Keratinocyte (primary cell): ENCODE data around the gene ERC2. TPM values are rescaled to one million over a fixed set of nuclear protein-coding genes. Genes with fewer than 3 reads are reported as not detected.

ENCODE experiments used
- DNase-seq: peaks from one replicate; pipeline ENCODE4 v3.0.0-alpha.2; 2011; ENCODE audit warnings: low read depth, missing footprints, low spot score
- FAIRE-seq: peaks from 2 replicates; lab custom pipeline; 2011; peaks lifted over from hg19 to GRCh38; lab: Jason Lieb, UNC
- H2AFZ ChIP-seq: 2 replicates; pipeline ENCODE4 v1.6.0; 2012; ENCODE audit warnings: low read length, control low read depth, inconsistent platforms; ENCODE audit not compliant: control insufficient read depth
- H3K27ac ChIP-seq: 2 replicates; pipeline ENCODE4 v1.5.1; 2011; ENCODE audit warnings: low read length; ENCODE audit not compliant: control insufficient read depth, insufficient read depth
- H3K27me3 ChIP-seq: 3 replicates; pipeline ENCODE4 v1.6.0; 2011; ENCODE audit warnings: low read length; ENCODE audit not compliant: control insufficient read depth, insufficient read depth; ENCODE audit errors: extremely low read depth
- H3K36me3 ChIP-seq, 2 experiments: 2 replicates in 1 of 2; 3 replicates in 1 of 2; pipeline ENCODE4 v1.5.1; 2011; ENCODE audit warnings: low read length in 2 of 2, mild to moderate bottlenecking in 1 of 2; ENCODE audit not compliant: control insufficient read depth in 2 of 2, insufficient read depth in 2 of 2; ENCODE audit errors: extremely low read depth in 1 of 2
- H3K4me1 ChIP-seq: 3 replicates; pipeline ENCODE4 v1.5.1; 2011; ENCODE audit warnings: low read length; ENCODE audit not compliant: control insufficient read depth, insufficient read depth; ENCODE audit errors: extremely low read depth
- H3K4me2 ChIP-seq: 3 replicates; pipeline ENCODE4 v1.6.0; 2011; ENCODE audit warnings: low read depth, low read length; ENCODE audit not compliant: control insufficient read depth, insufficient read depth; ENCODE audit errors: extremely low read depth
- H3K4me3 ChIP-seq, 3 experiments: fragments of 200-600 bp in 1 of 3; sonication (generic) in 1 of 3; 2 replicates in 2 of 3; 3 replicates in 1 of 3; pipeline ENCODE4 v1.5.1; 2011 to 2016; ENCODE audit warnings: low read length in 3 of 3, mild to moderate bottlenecking in 3 of 3, control low read depth in 2 of 3, inconsistent platforms in 1 of 3, low read depth in 1 of 3, mixed read lengths in 1 of 3, mixed run types in 1 of 3, moderate library complexity in 1 of 3; ENCODE audit not compliant: control insufficient read depth in 2 of 3, insufficient read depth in 2 of 3; ENCODE audit errors: extremely low read depth in 1 of 3
- H3K79me2 ChIP-seq: 2 replicates; pipeline ENCODE4 v1.6.0; 2012; ENCODE audit warnings: low read length; ENCODE audit not compliant: control insufficient read depth, insufficient read depth
- H3K9ac ChIP-seq: 3 replicates; pipeline ENCODE4 v1.6.0; 2011; ENCODE audit warnings: low read length; ENCODE audit not compliant: control insufficient read depth, insufficient read depth; ENCODE audit errors: extremely low read depth
- H3K9me1 ChIP-seq: 3 replicates; pipeline ENCODE4 v1.6.0; 2011; ENCODE audit warnings: low read length; ENCODE audit not compliant: control insufficient read depth, insufficient read depth; ENCODE audit errors: extremely low read depth
- H3K9me3 ChIP-seq: 2 replicates; pipeline ENCODE4 v1.5.1; 2012; ENCODE audit warnings: low read depth, low read length; ENCODE audit not compliant: control insufficient read depth
- H4K20me1 ChIP-seq: 3 replicates; pipeline ENCODE4 v1.6.0; 2011; ENCODE audit warnings: low read length; ENCODE audit not compliant: control insufficient read depth, insufficient read depth; ENCODE audit errors: extremely low read depth
- CTCF ChIP-seq, 3 experiments: IDR thresholded peaks in 1 of 3; conservative IDR thresholded peaks in 1 of 3; optimal IDR thresholded peaks in 1 of 3; 2 replicates in 2 of 3; 3 replicates in 1 of 3; pipeline versions ENCODE3 to v1.5.1; 2011; ENCODE audit warnings: low read length in 3 of 3, mild to moderate bottlenecking in 3 of 3, moderate library complexity in 2 of 3, control low read depth in 1 of 3, inconsistent platforms in 1 of 3; ENCODE audit not compliant: insufficient read depth in 2 of 3; ENCODE audit errors: extremely low read depth in 1 of 3
- EZH2 ChIP-seq: IDR thresholded peaks from one replicate; pipeline ENCODE4 v1.6.1; 2012; ENCODE audit warnings: inconsistent platforms, mild to moderate bottlenecking, low read length, moderate library complexity
- dilution Hi-C: fragments of 300-500 bp; cut with MboI; formaldehyde crosslinking; loops from one replicate; pipeline ENCODE4 v1.7.0; 2020; ENCODE audit warnings: low sequenced_read_pairs; ENCODE audit not compliant: extremely low pct_ligation_motif_present
- polyA plus RNA-seq, 5 experiments: library from polyadenylated mRNA; depleted of rRNA in 3 of 5; stranded (reverse) in 3 of 5; stranded (forward) in 1 of 5; unstranded in 1 of 5; fragments of >200 nt; gene quantifications; 1 replicate in 1 of 5; 2 replicates in 3 of 5; 3 replicates in 1 of 5; pipeline versions ENCODE4 v1.2.1 to v1.2.3, GENCODE V29; 2011 to 2012; ENCODE audit warnings: missing spikeins in 2 of 5, low read depth in 1 of 5, low replicate concordance in 1 of 5

ERC2 gene
- polyA plus RNA-seq, 1 donor (not counting 4 experiments of a cell fraction or from before 2014, with no cell fraction given) = 0.08 TPM

GRCh38 chr3:56202997-56203396, 265.3 kb downstream of the ERC2 start:
- FAIRE-seq = no peak
- Histone ChIP-seq H2AFZ (no peak overlapping the region), H3K36me3 (no peaks in the 10 kb centered on the region), H3K4me3 (no peak overlapping the region), H3K27ac (no peak overlapping the region), H3K4me1 (no peaks in the 10 kb centered on the region), H3K9me3 (no peaks in the 10 kb centered on the region), H3K9ac (no peak overlapping the region), H3K9me1 (no peaks in the 10 kb centered on the region), H3K79me2 (no peaks in the 10 kb centered on the region), H3K4me2 (no peak overlapping the region), H3K27me3 (no peaks in the 10 kb centered on the region), H4K20me1 (no peaks in the 10 kb centered on the region)
- TF ChIP-seq EZH2 = no peak
- no peak for TF ChIP-seq CTCF (optimal IDR thresholded peaks at IDR 0.05 in 1 of 3, IDR thresholded peaks at IDR 0.05 in 1 of 3, conservative IDR thresholded peaks at IDR 0.05 in 1 of 3; ENCODE audit: extremely low read depth in 1 of 3, insufficient read depth in 2 of 3, low read length in 3 of 3)
- dilution Hi-C loops = no loop called here
- no peak for DNase-seq

DNA sequence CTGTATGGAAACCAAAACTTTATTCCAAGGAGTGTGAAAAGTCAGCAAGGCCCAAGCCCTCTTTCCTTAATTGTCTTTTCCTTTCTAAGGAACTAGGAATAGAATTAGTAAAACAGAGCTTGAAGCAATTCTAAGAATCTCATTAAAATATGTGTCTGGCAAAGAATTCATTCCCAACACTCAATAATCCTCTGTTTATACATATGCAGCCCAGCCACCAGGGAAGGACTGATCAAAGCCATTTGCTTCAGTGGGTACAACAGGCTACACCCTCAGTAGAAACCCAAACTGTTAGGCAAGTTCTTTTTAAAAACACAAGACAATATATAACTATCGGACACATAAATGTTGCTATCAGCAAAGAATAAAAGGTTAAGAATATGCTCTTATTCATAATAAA, 266.9 kb downstream of the ERC2 start:
- no peaks in the 10 kb centered on the region for H3K79me2 ChIP-seq
- TF ChIP-seq EZH2 (no peak), CTCF (optimal IDR thresholded peaks at IDR 0.05 in 1 of 3, IDR thresholded peaks at IDR 0.05 in 1 of 3, conservative IDR thresholded peaks at IDR 0.05 in 1 of 3; ENCODE audit: extremely low read depth in 1 of 3, insufficient read depth in 2 of 3, low read length in 3 of 3) (no peak)
- H3K36me3 ChIP-seq = no peaks in the 10 kb centered on the region
- no peak overlapping the region for H2AFZ ChIP-seq
- no peaks in the 10 kb centered on the region for H3K9me1 ChIP-seq
- no peak overlapping the region for H3K9ac ChIP-seq
- H4K20me1 ChIP-seq = no peaks in the 10 kb centered on the region
- no peak overlapping the region for H3K27ac ChIP-seq
- FAIRE-seq (no peak), DNase-seq (no peak)
- H3K4me2 ChIP-seq = no peak overlapping the region
- H3K9me3 ChIP-seq = no peaks in the 10 kb centered on the region
- H3K4me3 ChIP-seq = no peak overlapping the region
- no peaks in the 10 kb centered on the region for H3K4me1 ChIP-seq
- no peaks in the 10 kb centered on the region for H3K27me3 ChIP-seq
- dilution Hi-C loops = no loop called here
